ENCODE data around the gene GPR15. TPM values are rescaled to one million over a fixed set of nuclear protein-coding genes. Genes with fewer than 3 reads are reported as not detected.

The GPR15 gene
- total RNA-seq, 3 donors from 2014 or later (not counting 1 experiment from before 2014, with no cell fraction given), result 0.97 to 32.8 (median 1.5) TPM

- H3K4me3 ChIP-seq (ENCODE audit: low read length), result no peak overlapping the region
- ATAC-seq, result no peak
- TF ChIP-seq CTCF (IDR thresholded peaks at IDR 0.05), result no peak
- no peak overlapping the region for H3K4me3 Mint-ChIP-seq
- no peaks in the 10 kb centered on the region for H3K9me3 Mint-ChIP-seq
- H3K27ac ChIP-seq (ENCODE audit: low read length), result no peak overlapping the region
- H3K27me3 ChIP-seq (ENCODE audit: control insufficient read depth, insufficient read depth, low read length), result no peaks in the 10 kb centered on the region
- H3K4me1 Mint-ChIP-seq, result no peaks in the 10 kb centered on the region
- H3K36me3 Mint-ChIP-seq, result no peaks in the 10 kb centered on the region
- H3K27me3 Mint-ChIP-seq (ENCODE audit: low read depth in 2 of 2), result no peaks in the 10 kb centered on the region
- no peaks in the 10 kb centered on the region for H3K4me1 ChIP-seq (ENCODE audit: control insufficient read depth, insufficient read depth, low read length)
- H3K36me3 ChIP-seq (ENCODE audit: control insufficient read depth, insufficient read depth, low read length), result no peaks in the 10 kb centered on the region
- intact Hi-C loops (cut with micrococcal nuclease), result no loop called here
- no peak for DNase-seq
- H3K27ac Mint-ChIP-seq, result no peak overlapping the region
- no peaks in the 10 kb centered on the region for H3K9me3 ChIP-seq (ENCODE audit: control insufficient read depth, insufficient read depth, low read length)
- 91% methylated on average over 5 of the region's 5 CpGs for WGBS (ENCODE audit: insufficient coverage)
Measured at GRCh38 chr3:98532275-98532637, 478 bp downstream of the GPR15 start.

GRCh38 chr3:98532709-98533571 is 1.2 kb downstream of the GPR15 start:
- no peak overlapping the region for H3K4me3 Mint-ChIP-seq
- no peaks in the 10 kb centered on the region for H3K36me3 ChIP-seq (ENCODE audit: control insufficient read depth, insufficient read depth, low read length)
- no peaks in the 10 kb centered on the region for H3K9me3 Mint-ChIP-seq
- intact Hi-C loops (cut with micrococcal nuclease), result no loop called here
- no peaks in the 10 kb centered on the region for H3K27me3 Mint-ChIP-seq (ENCODE audit: low read depth in 2 of 2)
- H3K9me3 ChIP-seq (ENCODE audit: control insufficient read depth, insufficient read depth, low read length), result no peaks in the 10 kb centered on the region
- H3K27ac Mint-ChIP-seq, result no peak overlapping the region
- no peaks in the 10 kb centered on the region for H3K36me3 Mint-ChIP-seq
- ATAC-seq, result no peak
- H3K4me1 ChIP-seq (ENCODE audit: control insufficient read depth, insufficient read depth, low read length), result no peaks in the 10 kb centered on the region
- no peak overlapping the region for H3K4me3 ChIP-seq (ENCODE audit: low read length)
- no peak for DNase-seq
- 98% methylated on average over 6 of the region's 6 CpGs for WGBS (ENCODE audit: insufficient coverage)
- H3K27me3 ChIP-seq (ENCODE audit: control insufficient read depth, insufficient read depth, low read length), result no peaks in the 10 kb centered on the region
- no peak for TF ChIP-seq CTCF (IDR thresholded peaks at IDR 0.05)
- no peaks in the 10 kb centered on the region for H3K4me1 Mint-ChIP-seq
- no peak overlapping the region for H3K27ac ChIP-seq (ENCODE audit: low read length)

- DNase-seq (no peak), ATAC-seq (no peak)
- H3K27ac Mint-ChIP-seq, result no peak overlapping the region
- Histone ChIP-seq H3K4me1 (ENCODE audit: control insufficient read depth, insufficient read depth, low read length) (no peaks in the 10 kb centered on the region), H3K27me3 (ENCODE audit: control insufficient read depth, insufficient read depth, low read length) (no peaks in the 10 kb centered on the region), H3K9me3 (ENCODE audit: control insufficient read depth, insufficient read depth, low read length) (no peaks in the 10 kb centered on the region), H3K36me3 (ENCODE audit: control insufficient read depth, insufficient read depth, low read length) (no peaks in the 10 kb centered on the region), H3K4me3 (ENCODE audit: low read length) (no peak overlapping the region), H3K27ac (ENCODE audit: low read length) (no peak overlapping the region)
- no peaks in the 10 kb centered on the region for H3K36me3 Mint-ChIP-seq
- no peak overlapping the region for H3K4me3 Mint-ChIP-seq
- intact Hi-C loops (cut with micrococcal nuclease), result no loop called here
- WGBS (ENCODE audit: insufficient coverage), result 57% methylated on average over 1 of the region's 2 CpGs
- no peaks in the 10 kb centered on the region for H3K9me3 Mint-ChIP-seq
- H3K4me1 Mint-ChIP-seq, result no peaks in the 10 kb centered on the region
- H3K27me3 Mint-ChIP-seq (ENCODE audit: low read depth in 2 of 2), result no peaks in the 10 kb centered on the region
- no peak for TF ChIP-seq CTCF (IDR thresholded peaks at IDR 0.05)
Measured at GRCh38 chr3:98534168-98534567, 2.4 kb downstream of the GPR15 start.

- 83% methylated on average over 1 of the region's 1 CpG for WGBS (ENCODE audit: insufficient coverage)
- TF ChIP-seq CTCF (IDR thresholded peaks at IDR 0.05), result no peak
- Histone ChIP-seq H3K27ac (ENCODE audit: low read length) (no peak overlapping the region), H3K4me3 (ENCODE audit: low read length) (no peak overlapping the region), H3K9me3 (ENCODE audit: control insufficient read depth, insufficient read depth, low read length) (no peaks in the 10 kb centered on the region), H3K27me3 (ENCODE audit: control insufficient read depth, insufficient read depth, low read length) (no peaks in the 10 kb centered on the region), H3K36me3 (ENCODE audit: control insufficient read depth, insufficient read depth, low read length) (no peaks in the 10 kb centered on the region), H3K4me1 (ENCODE audit: control insufficient read depth, insufficient read depth, low read length) (no peaks in the 10 kb centered on the region)
- H3K27me3 Mint-ChIP-seq (ENCODE audit: low read depth in 2 of 2), result no peaks in the 10 kb centered on the region
- ATAC-seq (no peak), DNase-seq (no peak)
- no peak overlapping the region for H3K27ac Mint-ChIP-seq
- no peaks in the 10 kb centered on the region for H3K9me3 Mint-ChIP-seq
- no peak overlapping the region for H3K4me3 Mint-ChIP-seq
- H3K4me1 Mint-ChIP-seq, result no peaks in the 10 kb centered on the region
- no peaks in the 10 kb centered on the region for H3K36me3 Mint-ChIP-seq
- intact Hi-C loops (cut with micrococcal nuclease), result no loop called here
Measured at GRCh38 chr3:98534734-98535133, 3.0 kb downstream of the GPR15 start.
